Stimulated activated CD4-positive, alpha-beta T cell treated with anti-CD3 and anti-CD28 coated beads, Interleukin-1b, Interleukin-23, amount 100 ng/mL, for 4 hours (primary cell): ENCODE results near the gene DFFB.
A peak's percentile ranks its signal among the peaks of the same experiment; 100 is the strongest.

ENCODE experiments used
- DNase-seq, 2 donors: peaks; one replicate each; pipeline ENCODE4 v3.0.0-alpha.2; 2020; ENCODE audit warnings: low read depth in 2 of 2

Gene DFFB

GRCh38 chr1:3895951-3896325 lies 38.7 kb downstream of the DFFB start:
- DNase-seq: no peak

GRCh38 chr1:3896396-3897000 lies 39.2 kb downstream of the DFFB start:
- no peak for DNase-seq

GRCh38 chr1:3898475-3898735 lies 41.1 kb downstream of the DFFB start:
- no peak for DNase-seq

- DNase-seq: no peak
Observed at GRCh38 chr1:3898994-3899753, 41.9 kb downstream of the DFFB start.

- no peak for DNase-seq
Observed at GRCh38 chr1:3899754-3900149, 42.5 kb downstream of the DFFB start.

GRCh38 chr1:3900150-3900968 lies 43.1 kb downstream of the DFFB start, which contains the start of gene C1orf174:
C1orf174 (minus strand) TSS chr1:3900272; CDS start chr1:3900186, 86 bp downstream.
- peak; percentile 84 to 90 for DNase-seq

- DNase-seq: peak; percentile 47 to 83
Observed at GRCh38 chr1:3900969-3901529, 43.8 kb downstream of the DFFB start.

- DNase-seq: no peak
Observed at GRCh38 chr1:3902111-3902511, 44.8 kb downstream of the DFFB start.

- no peak for DNase-seq
Observed at GRCh38 chr1:3902571-3903091, 45.4 kb downstream of the DFFB start.

GRCh38 chr1:3903141-3904005 lies 46.1 kb downstream of the DFFB start:
- no peak for DNase-seq

- no peak for DNase-seq
Observed at GRCh38 chr1:3904006-3904842, 46.9 kb downstream of the DFFB start.

- DNase-seq: no peak
Observed at GRCh38 chr1:3904843-3905185, 47.5 kb downstream of the DFFB start.

GRCh38 chr1:3905266-3905952 lies 48.1 kb downstream of the DFFB start:
- DNase-seq: no peak

- no peak for DNase-seq
Observed at GRCh38 chr1:3905953-3906671, 48.8 kb downstream of the DFFB start.

GRCh38 chr1:3906672-3907020 lies 49.4 kb downstream of the DFFB start:
- no peak for DNase-seq

GRCh38 chr1:3907031-3907534 lies 49.8 kb downstream of the DFFB start:
- DNase-seq: peak in 1 of 2 donors; percentile 31

- DNase-seq: no peak
Observed at GRCh38 chr1:3907621-3908165, 50.4 kb downstream of the DFFB start.

GRCh38 chr1:3908886-3909517 lies 51.7 kb downstream of the DFFB start:
- DNase-seq: no peak
